SK-N-SH (cell line): ENCODE results near the gene SMS. TPM values are rescaled to one million over a fixed set of nuclear protein-coding genes. Genes with fewer than 3 reads are reported as not detected.
A peak's percentile ranks its signal among the peaks of the same experiment; 100 is the strongest.

Experiments used
- CTCF ChIA-PET: fragments of 300-600, 350-600 bp; formaldehyde crosslinking; extraction: SDS; loops from one replicate; lab custom pipeline; 2021; lab: Yijun Ruan, JAX
- POLR2A ChIA-PET: fragments of 350-600 bp; sonication (Branson Sonifier 250); formaldehyde crosslinking; extraction: SDS; loops from one replicate; lab custom pipeline; 2020; ENCODE audit warnings: antibody characterized with exemption, inconsistent platforms; lab: Yijun Ruan, JAX
- DNase-seq: peaks from one replicate; pipeline ENCODE4 v3.0.0; 2012
- H2AFZ ChIP-seq: fragments of 200-600 bp; sonication (generic); 2 replicates; pipeline ENCODE4 v1.8.1; 2016; ENCODE audit warnings: antibody characterized with exemption, mild to moderate bottlenecking, low read depth
- H3F3A ChIP-seq: fragments of 200-600 bp; sonication (generic); replicated peaks from 2 replicates; pipeline ENCODE3; 2016; ENCODE audit warnings: antibody characterized with exemption, mild to moderate bottlenecking; ENCODE audit not compliant: insufficient read depth
- H3K27ac ChIP-seq, 2 experiments: fragments of 200-500 bp in 1 of 2; fragments of 200-600 bp in 1 of 2; sonication (Bioruptor generic) in 1 of 2; sonication (generic), shearing (Covaris generic) in 1 of 2; 2 replicates each; pipeline versions ENCODE4 v1.5.1 to v1.6.1; 2014 to 2016; ENCODE audit warnings: low read depth in 2 of 2, inconsistent platforms in 1 of 2, low read length in 1 of 2, mild to moderate bottlenecking in 1 of 2, mixed read lengths in 1 of 2
- H3K27me3 ChIP-seq: fragments of 200-600 bp; sonication (generic), shearing (Covaris generic); 2 replicates; pipeline ENCODE4 v1.6.1; 2016; ENCODE audit warnings: mixed run types; ENCODE audit not compliant: insufficient read depth
- H3K36me3 ChIP-seq, 2 experiments: fragments of 200-500 bp in 1 of 2; fragments of 200-600 bp in 1 of 2; sonication (Bioruptor generic) in 1 of 2; sonication (generic) in 1 of 2; replicated peaks in 1 of 2; 2 replicates each; pipeline versions ENCODE3 to v1.5.1; 2014 to 2016; ENCODE audit warnings: low read length in 1 of 2, mild to moderate bottlenecking in 1 of 2; ENCODE audit not compliant: insufficient read depth in 2 of 2, control insufficient read depth in 1 of 2
- H3K4me1 ChIP-seq, 2 experiments: fragments of 200-500 bp in 1 of 2; fragments of 200-600 bp in 1 of 2; sonication (Bioruptor generic) in 1 of 2; sonication (generic), shearing (Covaris generic) in 1 of 2; 2 replicates each; pipeline versions ENCODE4 v1.5.1 to v1.6.1; 2014 to 2016; ENCODE audit warnings: low read depth in 1 of 2, low read length in 1 of 2, mixed run types in 1 of 2; ENCODE audit not compliant: insufficient read depth in 2 of 2, control insufficient read depth in 1 of 2
- H3K4me2 ChIP-seq: fragments of 200-600 bp; sonication (generic), shearing (Covaris generic); 2 replicates; pipeline ENCODE4 v1.6.1; 2017; ENCODE audit warnings: mixed run types
- H3K4me3 ChIP-seq, 2 experiments: fragments of 200-500 bp in 1 of 2; fragments of 200-600 bp in 1 of 2; sonication (Bioruptor generic) in 1 of 2; sonication (generic), shearing (Covaris generic) in 1 of 2; 2 replicates each; pipeline versions ENCODE4 v1.5.1 to v1.8.1; 2014 to 2016; ENCODE audit warnings: low read depth in 2 of 2, inconsistent platforms in 1 of 2, low read length in 1 of 2, mild to moderate bottlenecking in 1 of 2, mixed read lengths in 1 of 2, moderate library complexity in 1 of 2
- H3K79me2 ChIP-seq: fragments of 200-600 bp; sonication (generic); 2 replicates; pipeline ENCODE4 v1.8.1; 2017; ENCODE audit warnings: mild to moderate bottlenecking; ENCODE audit not compliant: insufficient read depth
- H3K9ac ChIP-seq: fragments of 200-600 bp; sonication (generic); 2 replicates; pipeline ENCODE4 v1.6.1; 2017; ENCODE audit warnings: mixed run types
- H3K9me2 ChIP-seq: fragments of 200-600 bp; sonication (generic); 2 replicates; pipeline ENCODE4 v1.6.1; 2017; ENCODE audit warnings: mixed run types
- H3K9me3 ChIP-seq: fragments of 200-600 bp; sonication (generic); 2 replicates; pipeline ENCODE4 v1.6.1; 2017; ENCODE audit warnings: mixed run types, mild to moderate bottlenecking, moderate library complexity
- H4K20me1 ChIP-seq: fragments of 200-600 bp; sonication (generic); 2 replicates; pipeline ENCODE4 v1.6.1; 2017; ENCODE audit warnings: mild to moderate bottlenecking, mixed run types; ENCODE audit not compliant: insufficient read depth
- CHD2 ChIP-seq: fragments of 150-350 bp; IDR thresholded peaks from 2 replicates; pipeline ENCODE4 v1.6.1; 2018; ENCODE audit warnings: low read length; ENCODE audit not compliant: partially characterized antibody
- FOSL2 ChIP-seq: IDR thresholded peaks from 2 replicates; pipeline ENCODE4 v1.4.0; 2012; ENCODE audit warnings: low read depth, mild to moderate bottlenecking, moderate library complexity, borderline replicate concordance
- GATA2 ChIP-seq: sonication (generic); formaldehyde crosslinking; IDR thresholded peaks from 2 replicates; pipeline ENCODE4 v1.5.0; 2020; ENCODE audit warnings: mild to moderate bottlenecking, missing genetic modification reagents
- RCOR1 ChIP-seq: fragments of 150-350 bp; IDR thresholded peaks from 2 replicates; pipeline ENCODE4 v1.6.1; 2017; ENCODE audit warnings: antibody characterized with exemption, low read length
- SIN3A ChIP-seq: IDR thresholded peaks from 2 replicates; pipeline ENCODE4 v1.6.1; 2012; ENCODE audit warnings: low read depth, mild to moderate bottlenecking, low read length, moderate library complexity, borderline replicate concordance
- TAF1 ChIP-seq: IDR thresholded peaks from 2 replicates; pipeline ENCODE4 v1.6.1; 2012; ENCODE audit warnings: low read depth, mild to moderate bottlenecking, low read length, moderate library complexity, borderline replicate concordance
- TCF12 ChIP-seq: IDR thresholded peaks from 2 replicates; pipeline ENCODE4 v1.4.0; 2012
- TEAD4 ChIP-seq: IDR thresholded peaks from 2 replicates; pipeline ENCODE4 v1.4.0; 2012; ENCODE audit warnings: mild to moderate bottlenecking, borderline replicate concordance; ENCODE audit not compliant: insufficient read depth
- WGBS: methylation state at CpG from one replicate; pipeline ENCODE4 v1.1.6; 2017; ENCODE audit warnings: low lambda C conversion rate; 5-methylcytosine and 5-hydroxymethylcytosine counted together
- polyA plus RNA-seq, 3 experiments: library from polyadenylated mRNA; depleted of rRNA; stranded (reverse); fragments of >200 nt; gene quantifications; 2 replicates each; pipeline ENCODE4 v1.2.3, GENCODE V29; 2012
- TF ChIP-seq, protein P1 (sequence below): IDR thresholded peaks from 2 replicates; pipeline ENCODE4; 2012
- TF ChIP-seq, protein P2 (sequence below): fragments of 150-350 bp; IDR thresholded peaks from 2 replicates; pipeline ENCODE4 v1.6.1; 2017; ENCODE audit warnings: antibody characterized with exemption, low read length, low read depth, borderline replicate concordance
- TF ChIP-seq, protein P3 (sequence below): IDR thresholded peaks from 2 replicates; pipeline ENCODE4 v1.4.0; 2012; ENCODE audit warnings: low read depth, borderline replicate concordance
- TF ChIP-seq, protein P4 (sequence below): fragments of 150-350 bp; IDR thresholded peaks from 2 replicates; pipeline ENCODE4 v1.6.1; 2016; ENCODE audit warnings: mild to moderate bottlenecking, low read depth, low read length
- TF ChIP-seq, protein P5 (sequence below): IDR thresholded peaks from 2 replicates; pipeline ENCODE4 v1.4.0; 2012; ENCODE audit warnings: low read depth
- TF ChIP-seq, protein P6 (sequence below): fragments of 200-600 bp; sonication (generic); IDR thresholded peaks from 2 replicates; pipeline ENCODE4 v1.6.1; 2017; ENCODE audit warnings: antibody characterized with exemption, mild to moderate bottlenecking, moderate library complexity

SMS gene
- polyA plus RNA-seq, 1 of the 3 experiments (the other 2 are of a cell fraction): 116 TPM

DNA sequence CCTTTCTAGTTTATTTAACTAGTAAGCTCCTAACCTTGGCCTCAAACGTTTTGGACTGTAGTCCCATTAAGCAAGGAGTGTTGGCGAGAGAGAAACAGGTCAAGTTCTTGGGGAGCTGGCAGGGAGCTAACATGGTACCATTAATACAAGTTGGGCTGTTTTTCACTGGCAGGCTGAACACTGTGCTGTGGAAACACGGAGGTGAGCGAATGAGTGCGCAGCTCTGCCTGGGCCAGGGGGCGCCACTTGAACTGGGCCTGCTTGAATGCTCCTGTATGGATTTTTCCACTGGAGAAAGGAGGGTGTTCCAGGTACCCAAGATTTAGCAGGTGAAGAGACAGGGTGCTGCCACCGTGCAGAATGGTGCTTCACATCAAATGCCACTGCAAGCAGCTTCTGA lies 7.4 kb upstream of the SMS start:
- POLR2A ChIA-PET: no interaction called here
- CTCF ChIA-PET: no interaction called here
- peak overlapping the region in 1 of 2 experiments; percentile 88; a peak in 3 of 4 replicates for H3K27ac ChIP-seq

DNA sequence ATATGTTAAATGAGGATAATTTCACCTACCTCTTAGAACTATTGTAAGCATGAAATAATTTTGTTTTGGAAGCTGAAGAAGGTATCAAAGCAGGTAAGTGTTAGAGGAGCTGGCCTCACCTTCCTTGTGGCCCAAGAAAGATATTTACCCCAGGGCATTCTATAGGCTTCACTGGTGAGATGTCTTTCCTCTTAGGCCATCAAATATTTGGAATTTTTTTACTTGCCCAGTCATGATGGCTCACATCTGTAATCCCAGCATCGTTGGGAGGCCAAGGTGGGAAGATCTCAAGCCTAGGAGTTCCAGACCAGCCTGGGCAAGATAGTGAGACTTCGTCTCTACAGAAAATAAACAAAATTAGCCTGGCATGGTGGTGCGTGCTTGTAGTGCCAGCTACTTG lies 6.1 kb upstream of the SMS start:
- no peaks in the 10 kb centered on the region for H3K79me2 ChIP-seq
- no peak overlapping the region for H3K27ac ChIP-seq
- no peaks in the 10 kb centered on the region for H3K9me2 ChIP-seq
- WGBS: 58% methylated on average over 3 of the region's 3 CpGs
- peaks cover 36% of the 10 kb centered on the region for H3F3A ChIP-seq
- CTCF ChIA-PET: interaction anchor here (1.3 to 1.5 kb wide), 2 partner anchors 33 to 50 kb away, joined by 3 read pairs; no protein-coding TSS in a partner anchor
- TF ChIP-seq, protein P1, sequence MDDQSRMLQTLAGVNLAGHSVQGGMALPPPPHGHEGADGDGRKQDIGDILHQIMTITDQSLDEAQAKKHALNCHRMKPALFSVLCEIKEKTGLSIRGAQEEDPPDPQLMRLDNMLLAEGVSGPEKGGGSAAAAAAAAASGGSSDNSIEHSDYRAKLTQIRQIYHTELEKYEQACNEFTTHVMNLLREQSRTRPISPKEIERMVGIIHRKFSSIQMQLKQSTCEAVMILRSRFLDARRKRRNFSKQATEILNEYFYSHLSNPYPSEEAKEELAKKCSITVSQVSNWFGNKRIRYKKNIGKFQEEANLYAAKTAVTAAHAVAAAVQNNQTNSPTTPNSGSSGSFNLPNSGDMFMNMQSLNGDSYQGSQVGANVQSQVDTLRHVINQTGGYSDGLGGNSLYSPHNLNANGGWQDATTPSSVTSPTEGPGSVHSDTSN: no peak
- TF ChIP-seq TCF12 (no peak), SIN3A (no peak), TAF1 (no peak), RCOR1 (no peak), FOSL2 (no peak), TEAD4 (no peak), GATA2 (no peak)
- TF ChIP-seq, protein P2, sequence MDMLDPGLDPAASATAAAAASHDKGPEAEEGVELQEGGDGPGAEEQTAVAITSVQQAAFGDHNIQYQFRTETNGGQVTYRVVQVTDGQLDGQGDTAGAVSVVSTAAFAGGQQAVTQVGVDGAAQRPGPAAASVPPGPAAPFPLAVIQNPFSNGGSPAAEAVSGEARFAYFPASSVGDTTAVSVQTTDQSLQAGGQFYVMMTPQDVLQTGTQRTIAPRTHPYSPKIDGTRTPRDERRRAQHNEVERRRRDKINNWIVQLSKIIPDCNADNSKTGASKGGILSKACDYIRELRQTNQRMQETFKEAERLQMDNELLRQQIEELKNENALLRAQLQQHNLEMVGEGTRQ: no peak
- TF ChIP-seq, protein P3, sequence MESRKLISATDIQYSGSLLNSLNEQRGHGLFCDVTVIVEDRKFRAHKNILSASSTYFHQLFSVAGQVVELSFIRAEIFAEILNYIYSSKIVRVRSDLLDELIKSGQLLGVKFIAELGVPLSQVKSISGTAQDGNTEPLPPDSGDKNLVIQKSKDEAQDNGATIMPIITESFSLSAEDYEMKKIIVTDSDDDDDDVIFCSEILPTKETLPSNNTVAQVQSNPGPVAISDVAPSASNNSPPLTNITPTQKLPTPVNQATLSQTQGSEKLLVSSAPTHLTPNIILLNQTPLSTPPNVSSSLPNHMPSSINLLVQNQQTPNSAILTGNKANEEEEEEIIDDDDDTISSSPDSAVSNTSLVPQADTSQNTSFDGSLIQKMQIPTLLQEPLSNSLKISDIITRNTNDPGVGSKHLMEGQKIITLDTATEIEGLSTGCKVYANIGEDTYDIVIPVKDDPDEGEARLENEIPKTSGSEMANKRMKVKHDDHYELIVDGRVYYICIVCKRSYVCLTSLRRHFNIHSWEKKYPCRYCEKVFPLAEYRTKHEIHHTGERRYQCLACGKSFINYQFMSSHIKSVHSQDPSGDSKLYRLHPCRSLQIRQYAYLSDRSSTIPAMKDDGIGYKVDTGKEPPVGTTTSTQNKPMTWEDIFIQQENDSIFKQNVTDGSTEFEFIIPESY: no peak
- TF ChIP-seq, protein P4, sequence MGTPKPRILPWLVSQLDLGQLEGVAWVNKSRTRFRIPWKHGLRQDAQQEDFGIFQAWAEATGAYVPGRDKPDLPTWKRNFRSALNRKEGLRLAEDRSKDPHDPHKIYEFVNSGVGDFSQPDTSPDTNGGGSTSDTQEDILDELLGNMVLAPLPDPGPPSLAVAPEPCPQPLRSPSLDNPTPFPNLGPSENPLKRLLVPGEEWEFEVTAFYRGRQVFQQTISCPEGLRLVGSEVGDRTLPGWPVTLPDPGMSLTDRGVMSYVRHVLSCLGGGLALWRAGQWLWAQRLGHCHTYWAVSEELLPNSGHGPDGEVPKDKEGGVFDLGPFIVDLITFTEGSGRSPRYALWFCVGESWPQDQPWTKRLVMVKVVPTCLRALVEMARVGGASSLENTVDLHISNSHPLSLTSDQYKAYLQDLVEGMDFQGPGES: no peak
- TF ChIP-seq, protein P5, sequence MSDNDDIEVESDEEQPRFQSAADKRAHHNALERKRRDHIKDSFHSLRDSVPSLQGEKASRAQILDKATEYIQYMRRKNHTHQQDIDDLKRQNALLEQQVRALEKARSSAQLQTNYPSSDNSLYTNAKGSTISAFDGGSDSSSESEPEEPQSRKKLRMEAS: no peak
- POLR2A ChIA-PET: no interaction called here
- H4K20me1 ChIP-seq: no peaks in the 10 kb centered on the region
- H3K4me2 ChIP-seq: no peak overlapping the region
- H3K9ac ChIP-seq: no peak overlapping the region
- H2AFZ ChIP-seq: no peak overlapping the region
- H3K4me3 ChIP-seq: no peak overlapping the region
- H3K36me3 ChIP-seq: no peaks in the 10 kb centered on the region
- H3K9me3 ChIP-seq: no peaks in the 10 kb centered on the region
- peaks cover 0 to 5% of the 10 kb centered on the region in 2 experiments; a peak in 1 of 4 replicates for H3K4me1 ChIP-seq
- no peak for DNase-seq
- H3K27me3 ChIP-seq: no peaks in the 10 kb centered on the region

More for the DNA sequence above, 7.4 kb upstream of the SMS start:
- TF ChIP-seq, protein P6, sequence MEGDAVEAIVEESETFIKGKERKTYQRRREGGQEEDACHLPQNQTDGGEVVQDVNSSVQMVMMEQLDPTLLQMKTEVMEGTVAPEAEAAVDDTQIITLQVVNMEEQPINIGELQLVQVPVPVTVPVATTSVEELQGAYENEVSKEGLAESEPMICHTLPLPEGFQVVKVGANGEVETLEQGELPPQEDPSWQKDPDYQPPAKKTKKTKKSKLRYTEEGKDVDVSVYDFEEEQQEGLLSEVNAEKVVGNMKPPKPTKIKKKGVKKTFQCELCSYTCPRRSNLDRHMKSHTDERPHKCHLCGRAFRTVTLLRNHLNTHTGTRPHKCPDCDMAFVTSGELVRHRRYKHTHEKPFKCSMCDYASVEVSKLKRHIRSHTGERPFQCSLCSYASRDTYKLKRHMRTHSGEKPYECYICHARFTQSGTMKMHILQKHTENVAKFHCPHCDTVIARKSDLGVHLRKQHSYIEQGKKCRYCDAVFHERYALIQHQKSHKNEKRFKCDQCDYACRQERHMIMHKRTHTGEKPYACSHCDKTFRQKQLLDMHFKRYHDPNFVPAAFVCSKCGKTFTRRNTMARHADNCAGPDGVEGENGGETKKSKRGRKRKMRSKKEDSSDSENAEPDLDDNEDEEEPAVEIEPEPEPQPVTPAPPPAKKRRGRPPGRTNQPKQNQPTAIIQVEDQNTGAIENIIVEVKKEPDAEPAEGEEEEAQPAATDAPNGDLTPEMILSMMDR: peak; percentile 48
- no peak for TF ChIP-seq CHD2
- Histone ChIP-seq H2AFZ (no peak overlapping the region), H3K79me2 (no peaks in the 10 kb centered on the region), H3K9ac (no peak overlapping the region), H3K4me3 (no peak overlapping the region), H3F3A (peaks cover 33% of the 10 kb centered on the region), H3K27me3 (no peaks in the 10 kb centered on the region), H3K4me2 (peak overlapping the region; percentile 48; the same call in 1 of the 2 replicates), H3K36me3 (no peaks in the 10 kb centered on the region), H4K20me1 (no peaks in the 10 kb centered on the region), H3K4me1 (peaks cover 0 to 5% of the 10 kb centered on the region in 2 experiments; a peak in 1 of 4 replicates), H3K9me3 (no peaks in the 10 kb centered on the region), H3K9me2 (no peaks in the 10 kb centered on the region)
- WGBS: 61% methylated on average over 6 of the region's 7 CpGs
- DNase-seq: no peak
